GM19468 (cell line): Measurements from ENCODE around the gene HNRNPM.

ENCODE experiments used
- ATAC-seq: cut with Tn5 transposase; IDR thresholded peaks from one replicate; pipeline ENCODE4 v1.9.1; 2021; ENCODE audit warnings: mild to moderate bottlenecking, moderate library complexity, moderate number of reproducible peaks; ENCODE audit not compliant: unreplicated experiment; ENCODE audit errors: extremely low read depth

HNRNPM gene

GRCh38 chr19:8484331-8484894 is 39.6 kb downstream of the HNRNPM start:
- no peak for ATAC-seq

- no peak for ATAC-seq
Observed at GRCh38 chr19:8485561-8486371, 41.0 kb downstream of the HNRNPM start.

- no peak for ATAC-seq
Observed at GRCh38 chr19:8486661-8487136, 41.9 kb downstream of the HNRNPM start.

- ATAC-seq, result peak; percentile 21
Observed at GRCh38 chr19:8487137-8487851, 42.5 kb downstream of the HNRNPM start.

GRCh38 chr19:8488365-8488764 is 43.6 kb downstream of the HNRNPM start:
- no peak for ATAC-seq

- ATAC-seq, result no peak
Observed at GRCh38 chr19:8489561-8490394, 45.0 kb downstream of the HNRNPM start.

- ATAC-seq, result no peak
Observed at GRCh38 chr19:8490395-8490760, 45.6 kb downstream of the HNRNPM start.

- no peak for ATAC-seq
Observed at GRCh38 chr19:8490873-8491272, 46.1 kb downstream of the HNRNPM start.

GRCh38 chr19:8491574-8491973 is 46.8 kb downstream of the HNRNPM start:
- no peak for ATAC-seq

- no peak for ATAC-seq
Observed at GRCh38 chr19:8494158-8494557, 49.4 kb downstream of the HNRNPM start.

GRCh38 chr19:8498295-8498694 is 53.5 kb downstream of the HNRNPM start:
- ATAC-seq, result no peak

- ATAC-seq, result no peak
Observed at GRCh38 chr19:8499048-8499833, 54.5 kb downstream of the HNRNPM start.

GRCh38 chr19:8500158-8500557 is 55.4 kb downstream of the HNRNPM start:
- ATAC-seq, result no peak

GRCh38 chr19:8501516-8501915 is 56.7 kb downstream of the HNRNPM start:
- ATAC-seq, result no peak

GRCh38 chr19:8501981-8502380 is 57.2 kb downstream of the HNRNPM start:
- ATAC-seq, result no peak

- ATAC-seq, result no peak
Observed at GRCh38 chr19:8503510-8503909, 58.7 kb downstream of the HNRNPM start.

GRCh38 chr19:8504171-8504570 is 59.4 kb downstream of the HNRNPM start:
- no peak for ATAC-seq

GRCh38 chr19:8504919-8505318 is 60.1 kb downstream of the HNRNPM start:
- no peak for ATAC-seq

GRCh38 chr19:8505680-8506401 is 61.1 kb downstream of the HNRNPM start:
- ATAC-seq, result peak; percentile 44
